Measurements from ENCODE around the gene MRPL20.
"Not testable (repeated sequence)": the region's sequence is repeated elsewhere in the genome, so short reads cannot be mapped to it uniquely, and the experiment has no call there.

The MRPL20 gene

DNA sequence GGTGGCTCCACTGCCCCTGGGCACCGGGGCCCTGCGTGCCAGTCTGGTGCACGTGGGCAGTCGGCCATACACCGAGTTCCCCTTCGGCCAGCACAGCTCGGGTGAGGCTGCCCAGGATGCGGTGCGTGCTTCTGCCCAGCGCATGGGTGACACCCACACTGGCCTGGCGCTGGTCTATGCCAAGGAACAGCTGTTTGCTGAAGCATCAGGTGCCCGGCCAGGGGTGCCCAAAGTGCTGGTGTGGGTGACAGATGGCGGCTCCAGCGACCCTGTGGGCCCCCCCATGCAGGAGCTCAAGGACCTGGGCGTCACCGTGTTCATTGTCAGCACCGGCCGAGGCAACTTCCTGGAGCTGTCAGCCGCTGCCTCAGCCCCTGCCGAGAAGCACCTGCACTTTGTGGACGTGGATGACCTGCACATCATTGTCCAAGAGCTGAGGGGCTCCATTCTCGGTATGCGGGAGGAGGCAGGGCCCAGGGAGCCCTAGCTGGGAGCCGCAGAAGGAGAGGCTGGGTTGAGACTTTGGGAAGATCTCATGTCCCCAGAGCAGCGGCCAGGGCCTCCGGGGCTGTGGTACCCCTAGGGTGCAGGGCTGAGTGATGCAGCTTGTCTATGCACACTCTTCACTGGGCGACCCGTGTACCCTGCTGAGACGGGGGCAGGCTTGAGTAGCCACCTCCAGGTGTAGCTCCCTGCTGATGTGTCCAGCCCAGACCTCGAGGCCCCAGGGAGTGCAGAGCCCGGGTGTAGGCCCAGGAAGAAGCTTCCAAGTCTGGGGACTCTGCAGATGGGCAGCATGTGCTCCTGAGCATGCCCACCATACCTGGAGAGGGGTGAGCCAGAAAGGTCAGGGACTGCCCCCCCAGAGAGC is 30.2 kb upstream of the MRPL20 start:
- DNase-seq (ENCODE audit: low read depth) = no peak

DNA sequence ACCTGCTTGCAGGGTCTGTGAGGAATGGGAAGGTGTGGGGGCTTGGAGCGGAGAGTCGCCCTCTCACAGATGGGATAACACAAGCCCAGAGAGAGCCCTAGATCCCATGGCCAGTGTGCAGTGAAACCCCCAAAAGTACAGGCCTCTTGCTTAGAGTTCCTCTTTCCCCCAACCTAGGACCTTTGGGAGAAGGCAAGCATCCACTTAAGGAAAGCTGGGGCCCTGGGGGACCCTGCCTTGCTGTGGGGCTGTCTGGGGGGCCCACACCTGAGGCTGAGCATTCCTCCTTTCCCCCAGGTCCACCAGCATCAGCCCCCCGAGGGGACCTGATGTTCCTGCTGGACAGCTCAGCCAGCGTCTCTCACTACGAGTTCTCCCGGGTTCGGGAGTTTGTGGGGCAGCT is 29.5 kb upstream of the MRPL20 start:
- DNase-seq (ENCODE audit: low read depth) = no peak

GRCh38 chr1:1435911-1436629 is 29.0 kb upstream of the MRPL20 start:
- DNase-seq (ENCODE audit: low read depth) = no peak

GRCh38 chr1:1435106-1435903 is 28.2 kb upstream of the MRPL20 start, which contains the start of gene VWA1:
Gene VWA1, plus strand, starts transcription at chr1:1435690. Its CDS starts 59 bp downstream, at chr1:1435749.
- DNase-seq (ENCODE audit: low read depth) = no peak

DNA sequence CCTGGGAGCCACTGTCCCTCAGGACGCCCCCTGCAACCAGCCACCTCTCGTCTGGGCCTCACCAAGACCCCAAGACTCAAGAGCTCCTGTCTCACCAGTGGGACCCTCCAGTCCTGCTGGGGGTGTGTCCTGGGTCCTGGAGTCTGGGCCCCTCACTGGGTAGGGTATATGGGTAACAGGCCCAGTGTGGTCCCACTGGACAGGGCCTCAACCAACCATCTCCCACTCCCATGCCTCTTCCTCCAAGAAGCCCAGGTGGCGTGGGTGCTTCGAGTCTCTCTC is 27.7 kb upstream of the MRPL20 start:
- DNase-seq (ENCODE audit: low read depth) = no peak

GRCh38 chr1:1434131-1434823 is 27.2 kb upstream of the MRPL20 start:
- no peak for DNase-seq (ENCODE audit: low read depth)

DNA sequence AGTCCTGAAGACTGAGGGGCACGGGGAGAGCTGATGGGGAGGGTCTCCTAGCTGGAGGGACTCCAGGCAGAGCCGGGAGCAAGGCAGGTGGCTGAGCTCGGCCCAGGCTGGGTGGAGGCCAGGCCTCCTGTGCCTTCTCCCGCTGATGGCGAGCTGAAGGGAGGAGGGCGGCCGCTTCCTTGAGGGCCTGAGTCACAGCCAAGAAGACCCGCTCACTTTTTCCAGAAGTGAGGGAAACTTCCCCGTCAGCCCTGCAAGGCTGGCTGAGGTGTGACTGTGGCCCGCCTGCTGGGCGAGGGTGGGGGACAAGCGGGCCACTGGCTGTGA is 26.7 kb upstream of the MRPL20 start:
- no peak for DNase-seq (ENCODE audit: low read depth)

GRCh38 chr1:1432951-1433803 is 26.1 kb upstream of the MRPL20 start:
- DNase-seq (ENCODE audit: low read depth) = no peak

DNA sequence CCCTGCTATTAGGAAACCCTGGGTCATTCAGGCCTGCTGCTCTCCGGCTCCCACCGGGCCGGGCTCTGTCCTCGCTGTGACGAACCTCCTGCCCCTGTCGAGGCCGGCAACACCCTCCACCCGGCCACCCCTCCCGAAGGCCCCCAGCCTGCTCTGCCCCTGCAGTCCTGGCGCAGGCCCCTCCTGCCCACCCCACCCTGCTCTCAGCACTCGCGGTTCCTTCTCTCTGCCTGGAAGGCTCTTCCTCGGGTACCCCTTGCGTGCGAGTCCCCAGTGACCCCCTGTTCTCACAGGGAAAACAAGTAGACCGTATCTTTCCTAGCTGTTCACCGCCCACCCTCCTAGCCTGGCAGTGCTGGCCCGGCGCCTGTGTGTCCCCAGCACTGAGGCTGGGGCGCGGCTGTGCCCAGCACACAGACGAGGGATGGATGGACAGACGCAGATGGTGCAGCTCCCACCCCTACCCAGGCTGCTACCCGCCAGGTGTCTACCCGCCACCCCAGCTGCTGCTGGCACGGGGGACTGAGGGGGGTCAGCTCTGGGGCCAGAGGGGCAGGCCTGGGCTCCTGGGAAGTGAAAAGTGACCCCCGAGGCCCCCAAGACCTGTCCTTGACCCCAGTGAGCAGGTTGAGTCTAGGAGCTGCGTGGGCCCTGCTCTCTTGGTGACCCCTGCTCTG is 25.3 kb upstream of the MRPL20 start:
- DNase-seq (ENCODE audit: low read depth) = no peak

DNA sequence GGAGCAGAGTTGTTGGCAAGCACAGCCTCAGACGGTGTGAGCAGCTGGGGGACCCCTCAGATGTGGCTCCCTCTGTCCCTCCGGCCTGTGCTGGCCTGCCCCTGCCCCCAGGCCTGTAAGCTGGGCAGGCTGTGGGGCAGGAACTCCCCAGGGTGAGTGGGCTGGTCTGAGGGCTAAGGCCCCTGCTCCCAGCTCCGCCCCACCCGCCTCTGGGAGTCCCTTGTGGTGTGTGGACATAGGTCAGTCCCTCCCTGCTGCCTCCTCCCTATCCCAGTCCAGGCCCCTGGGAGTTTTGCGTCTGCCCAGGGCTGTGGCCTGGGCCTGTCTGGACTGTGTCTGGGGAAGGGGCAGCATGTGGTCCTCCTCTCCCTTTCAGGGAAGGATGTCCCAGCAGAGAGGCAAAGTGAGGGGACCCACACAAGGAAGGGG is 24.8 kb upstream of the MRPL20 start:
- no peak for DNase-seq (ENCODE audit: low read depth)

DNA sequence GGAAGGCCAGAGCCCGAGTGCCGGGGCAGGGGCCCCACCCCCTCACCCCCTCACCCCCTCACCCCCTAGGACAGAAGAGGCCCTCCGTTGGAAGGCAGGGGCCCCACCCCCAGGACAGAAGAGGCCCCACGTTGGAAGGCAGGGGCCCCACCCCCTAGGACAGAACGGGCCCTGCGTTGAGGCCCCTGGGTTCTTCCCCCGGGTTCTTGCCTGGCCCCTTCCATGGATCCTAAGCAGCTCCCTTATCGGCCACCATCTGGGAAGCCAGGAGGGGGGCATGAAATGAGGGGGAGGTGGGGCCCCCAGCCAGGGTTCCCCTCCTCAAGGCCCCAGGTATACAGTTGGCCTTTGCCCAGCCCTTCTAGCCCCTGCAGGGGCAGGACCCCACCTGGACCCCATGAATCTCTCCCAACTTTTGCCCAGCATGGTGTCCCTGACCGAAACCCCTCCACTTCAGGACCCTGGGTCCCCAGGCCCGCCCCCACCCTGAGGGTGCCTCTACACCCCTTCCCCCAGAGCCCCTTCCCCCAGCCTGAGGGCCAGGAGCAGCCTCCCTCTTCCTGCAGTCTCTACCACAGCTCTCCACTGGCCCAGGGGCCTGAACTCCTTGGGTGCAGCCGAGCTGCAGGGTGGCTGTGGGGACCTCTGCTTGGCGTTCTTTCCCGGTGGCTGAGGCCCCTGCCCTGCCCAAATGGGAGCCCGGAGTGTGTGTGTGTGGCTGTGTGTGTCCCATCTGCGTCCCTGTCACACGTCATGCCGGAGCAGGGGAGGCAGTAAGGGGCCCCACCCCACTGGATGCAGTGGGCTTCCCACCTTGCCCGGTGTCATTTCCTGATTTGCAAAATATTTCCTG is 24.1 kb upstream of the MRPL20 start:
- no peak for DNase-seq (ENCODE audit: low read depth)

- no peak for DNase-seq (ENCODE audit: low read depth)
Observed at GRCh38 chr1:1430114-1430982, 23.3 kb upstream of the MRPL20 start.

DNA sequence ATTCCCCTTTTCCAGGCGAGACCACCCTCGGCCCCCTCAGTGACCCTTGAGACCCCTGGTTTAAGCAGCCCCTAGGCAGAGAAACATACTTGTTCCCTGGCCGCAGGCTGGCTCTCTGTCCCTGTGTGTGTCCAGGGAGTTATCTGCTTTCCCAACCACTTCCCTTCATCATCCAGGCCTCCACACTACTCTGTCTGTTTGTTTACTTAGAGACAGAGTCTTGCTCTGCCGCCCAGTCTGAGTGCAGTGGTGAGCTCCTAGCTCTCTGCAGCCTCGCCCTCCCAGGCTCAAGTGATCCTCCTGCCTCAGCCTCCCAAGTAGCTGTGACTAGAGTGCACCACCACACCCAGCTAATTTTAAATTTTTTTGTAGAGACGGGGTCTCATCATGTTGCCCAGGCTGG is 22.6 kb upstream of the MRPL20 start:
- DNase-seq (ENCODE audit: low read depth) = no peak

- not testable (repeated sequence) for DNase-seq (ENCODE audit: low read depth)
Observed at GRCh38 chr1:1428967-1429366, 21.9 kb upstream of the MRPL20 start.

DNA sequence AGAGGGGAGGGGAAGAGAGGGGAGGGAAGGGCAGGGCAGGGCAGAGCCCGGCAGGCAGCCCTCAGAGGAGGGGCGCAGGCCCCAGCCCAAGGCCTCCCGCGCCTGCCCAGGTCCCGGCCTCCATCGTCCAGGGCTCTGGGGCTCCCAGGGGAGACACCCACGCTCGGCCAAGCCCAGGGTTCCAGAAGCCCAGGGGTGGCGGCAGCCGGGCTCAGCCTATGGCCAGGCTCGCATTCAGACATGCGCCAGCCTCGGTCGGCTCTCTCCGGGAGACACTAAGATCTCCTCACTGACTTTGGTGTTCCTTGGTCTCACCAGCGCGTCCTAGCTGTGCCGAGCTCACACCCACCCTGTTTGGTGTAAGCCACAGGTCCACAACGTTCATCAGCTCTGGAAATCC is 21.1 kb upstream of the MRPL20 start:
- no peak for DNase-seq (ENCODE audit: low read depth)

DNA sequence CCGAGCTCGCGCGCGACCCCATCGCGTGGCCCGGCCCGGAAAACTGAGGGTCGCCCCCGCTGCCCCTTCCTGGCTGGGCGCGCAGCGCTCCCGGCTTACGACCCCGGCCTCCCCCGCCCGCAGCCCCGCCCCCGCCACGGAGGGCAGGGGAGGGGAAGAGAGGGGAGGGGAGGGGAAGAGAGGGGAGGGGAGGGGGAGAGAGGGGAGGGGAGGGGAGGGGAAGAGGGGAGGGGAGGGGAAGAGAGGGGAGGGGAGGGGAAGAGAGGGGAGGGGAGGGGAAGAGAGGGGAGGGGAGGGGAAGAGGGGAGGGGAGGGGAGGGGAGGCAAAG is 20.7 kb upstream of the MRPL20 start:
- DNase-seq (ENCODE audit: low read depth) = no peak

GRCh38 chr1:1427106-1427819 is 20.2 kb upstream of the MRPL20 start:
- DNase-seq (ENCODE audit: low read depth) = no peak

GRCh38 chr1:1426496-1427105 is 19.5 kb upstream of the MRPL20 start:
- no peak for DNase-seq (ENCODE audit: low read depth)
